ENCODE data around the gene PRPF40B. TPM values are rescaled to one million over a fixed set of nuclear protein-coding genes. Genes with fewer than 3 reads are reported as not detected.
A peak's percentile ranks its signal among the peaks of the same experiment; 100 is the strongest.
"Not testable (repeated sequence)": the region's sequence is repeated elsewhere in the genome, so short reads cannot be mapped to it uniquely, and the experiment has no call there.

The PRPF40B gene
- polyA plus RNA-seq, 4 donors: 18.8 to 36.0 (median 29.8) TPM

DNA sequence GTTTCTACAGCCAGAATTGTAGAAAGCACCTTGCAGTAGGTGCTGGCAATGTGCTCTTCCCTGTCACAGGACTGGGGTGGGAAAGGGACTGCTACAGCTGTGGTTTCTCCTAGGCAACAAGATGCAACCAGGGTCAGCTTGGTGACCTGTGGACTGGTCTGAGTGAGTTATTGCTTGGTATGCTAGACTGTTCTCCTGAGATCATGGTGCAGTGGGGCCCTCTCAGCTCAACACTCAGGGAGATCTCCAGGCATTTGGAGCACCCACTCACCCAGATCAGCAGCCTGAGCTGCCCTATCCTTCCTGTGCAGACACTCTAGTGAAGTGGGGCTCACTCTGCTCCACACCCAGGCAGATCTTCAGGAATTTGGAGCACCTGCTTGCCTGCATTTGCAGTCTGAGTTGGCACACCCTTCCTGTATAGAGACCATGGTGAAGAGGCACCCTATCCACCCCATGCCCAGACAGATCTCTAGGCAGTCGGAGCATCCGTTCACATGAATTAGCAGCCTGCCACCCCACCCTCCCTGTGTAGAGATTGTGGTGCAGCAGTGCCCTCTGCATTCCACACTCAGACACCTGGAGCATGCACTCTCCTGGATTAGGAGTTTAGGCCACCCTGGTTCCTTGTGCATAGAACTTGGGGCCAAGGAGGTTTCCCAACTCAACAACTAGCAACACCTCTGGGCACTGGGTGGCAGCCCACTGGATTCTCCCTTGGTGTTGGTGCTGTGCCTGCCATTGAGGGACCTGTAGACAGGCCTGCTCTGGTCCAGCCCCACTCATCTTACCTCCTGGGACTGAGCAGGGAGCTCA is 14.1 kb upstream of the PRPF40B start:
- no peak for DNase-seq (ENCODE audit: low read depth in 4 of 4, low spot score in 2 of 4)

GRCh38 chr12:49609875-49610154 is 13.5 kb upstream of the PRPF40B start:
- DNase-seq (ENCODE audit: low read depth in 4 of 4, low spot score in 2 of 4): no peak

DNA sequence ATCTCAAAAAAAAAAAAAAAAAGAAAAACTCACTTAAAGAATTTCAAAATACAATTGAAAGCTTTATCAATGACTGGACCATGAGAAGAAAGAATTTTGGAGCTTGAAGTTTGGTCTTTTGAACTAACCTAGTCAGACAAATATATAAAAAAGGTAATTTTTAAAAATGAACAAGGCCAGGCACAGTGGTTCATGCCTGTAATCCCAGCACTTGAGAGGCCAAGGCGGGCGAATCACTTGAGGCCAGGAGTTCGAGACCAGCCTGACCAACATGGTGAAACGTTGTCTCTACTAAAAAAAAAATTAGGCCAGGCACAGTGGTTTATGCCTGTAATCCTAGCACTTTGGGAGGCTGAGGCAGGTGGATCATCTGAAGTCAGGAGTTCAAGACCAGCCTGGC is 12.6 kb upstream of the PRPF40B start:
- DNase-seq (ENCODE audit: low read depth in 4 of 4, low spot score in 2 of 4): not testable (repeated sequence)

- no peak for DNase-seq (ENCODE audit: low read depth in 4 of 4, low spot score in 2 of 4)
Observed at GRCh38 chr12:49612210-49612609, 11.2 kb upstream of the PRPF40B start.

- DNase-seq (ENCODE audit: low read depth in 4 of 4, low spot score in 2 of 4): no peak
Observed at GRCh38 chr12:49615725-49616124, 7.6 kb upstream of the PRPF40B start.

DNA sequence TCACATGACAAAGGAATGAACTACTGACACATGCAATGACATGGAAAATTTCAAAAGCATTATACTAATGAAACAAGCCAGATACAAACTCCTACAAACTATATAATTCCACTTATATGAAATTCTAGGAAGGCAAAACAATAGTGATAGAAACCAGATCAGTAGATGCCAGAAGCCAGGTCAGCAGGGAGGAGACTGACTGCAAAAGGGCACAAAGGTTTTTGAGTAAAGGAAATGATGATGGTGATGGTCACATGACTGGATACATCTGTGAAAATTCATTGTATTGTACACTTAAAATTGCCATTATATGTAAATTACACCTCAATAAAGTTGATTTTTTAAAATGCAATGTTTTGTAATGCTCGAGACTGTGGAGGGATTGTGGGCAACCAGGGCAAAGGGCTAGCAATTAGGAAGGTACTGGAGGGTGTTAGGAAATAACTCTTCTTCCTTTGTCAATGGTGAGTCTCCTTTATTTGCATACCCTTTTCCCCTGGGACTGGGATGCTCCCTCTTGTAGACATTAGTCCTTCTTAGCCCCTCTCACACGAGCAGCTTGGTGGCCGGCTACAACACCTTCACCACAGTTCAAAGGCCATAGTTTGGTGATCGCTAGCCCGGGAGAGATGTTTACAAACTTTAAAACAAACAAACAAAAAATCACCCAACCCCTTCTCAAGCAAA is 6.7 kb upstream of the PRPF40B start:
- no peak for DNase-seq (ENCODE audit: low read depth in 4 of 4, low spot score in 2 of 4)

DNA sequence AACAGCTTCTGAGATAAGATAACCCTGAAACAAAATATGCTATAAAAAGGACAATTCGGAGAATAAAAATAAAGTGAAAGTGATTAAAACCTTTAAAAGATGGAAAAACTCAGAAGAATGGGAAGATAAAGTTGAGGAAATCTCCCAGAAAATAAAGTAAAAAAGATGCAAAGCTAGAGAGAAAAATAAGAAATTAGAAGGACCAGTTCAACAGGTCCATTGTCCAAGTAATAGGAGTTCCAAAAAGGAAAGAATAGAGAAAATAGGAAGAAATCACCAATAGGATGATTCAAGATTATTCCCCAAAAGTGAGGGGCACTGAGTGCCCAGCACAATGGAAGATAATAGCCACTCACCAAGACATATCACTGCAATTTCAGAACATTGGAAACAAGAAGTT is 4.8 kb upstream of the PRPF40B start:
- no peak for DNase-seq (ENCODE audit: low read depth in 4 of 4, low spot score in 2 of 4)

GRCh38 chr12:49619286-49619685 is 4.1 kb upstream of the PRPF40B start:
- DNase-seq (ENCODE audit: low read depth in 4 of 4, low spot score in 2 of 4): no peak

GRCh38 chr12:49621651-49622500 is 1.5 kb upstream of the PRPF40B start:
- no peak for DNase-seq (ENCODE audit: low read depth in 4 of 4, low spot score in 2 of 4)

- peak in 2 of 4 donors; percentile 20 to 28 for DNase-seq (ENCODE audit: low read depth in 4 of 4, low spot score in 2 of 4)
Observed at GRCh38 chr12:49622501-49623141, 740 bp upstream of the PRPF40B start.

DNA sequence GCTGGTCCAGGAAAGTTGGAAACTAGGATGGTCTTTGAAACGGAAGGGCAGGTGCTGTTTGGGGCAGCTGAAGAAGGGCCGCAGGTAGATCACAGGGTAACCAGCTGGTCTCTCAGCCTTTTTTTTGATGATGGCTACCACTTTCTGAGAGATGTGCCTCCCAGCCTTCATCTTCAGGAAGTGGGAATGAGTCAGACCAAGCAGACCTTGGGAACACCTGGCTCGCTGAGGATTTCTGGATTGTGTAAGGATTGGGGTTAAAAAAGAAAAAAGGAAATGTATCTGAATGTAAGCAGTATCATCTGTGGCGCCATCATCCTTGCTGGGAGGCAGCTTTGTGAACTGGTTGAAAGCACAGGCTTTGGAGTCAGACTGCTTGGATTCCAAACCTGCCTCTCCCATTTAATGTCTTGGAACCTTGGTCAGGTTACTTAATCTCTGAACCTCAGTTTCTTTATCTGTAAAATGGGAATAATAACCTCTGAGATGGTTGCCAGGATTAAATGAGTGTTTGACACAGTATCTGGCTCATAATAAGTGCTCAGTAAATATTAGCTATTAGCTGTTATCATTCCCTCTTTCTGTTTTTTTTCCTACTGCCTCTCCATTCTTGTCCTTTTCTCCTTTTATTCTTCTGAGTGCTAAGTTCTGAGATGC is 1.7 kb downstream of the PRPF40B start:
- DNase-seq (ENCODE audit: low read depth in 4 of 4, low spot score in 2 of 4): no peak

- DNase-seq (ENCODE audit: low read depth in 4 of 4, low spot score in 2 of 4): no peak
Observed at GRCh38 chr12:49626169-49626835, 2.9 kb downstream of the PRPF40B start.

DNA sequence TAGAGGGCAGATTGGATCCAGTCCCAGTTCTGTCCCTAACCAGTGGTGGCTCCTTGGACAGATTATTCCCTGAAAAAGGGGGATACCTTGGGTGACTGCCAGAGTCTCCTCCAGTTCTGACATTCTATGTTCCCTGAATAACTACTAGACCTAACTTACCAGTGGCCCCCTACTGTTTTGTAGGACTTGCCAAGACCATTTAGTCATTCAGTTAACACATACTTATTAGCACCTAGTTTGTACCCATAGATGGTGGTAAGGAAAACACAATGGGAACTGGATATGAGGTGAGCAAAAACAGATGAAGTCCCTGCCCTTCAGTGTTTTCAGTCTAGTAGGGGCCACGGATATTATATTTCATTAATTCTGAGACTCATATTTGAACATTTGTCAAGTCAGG is 3.5 kb downstream of the PRPF40B start:
- DNase-seq (ENCODE audit: low read depth in 4 of 4, low spot score in 2 of 4): no peak

DNA sequence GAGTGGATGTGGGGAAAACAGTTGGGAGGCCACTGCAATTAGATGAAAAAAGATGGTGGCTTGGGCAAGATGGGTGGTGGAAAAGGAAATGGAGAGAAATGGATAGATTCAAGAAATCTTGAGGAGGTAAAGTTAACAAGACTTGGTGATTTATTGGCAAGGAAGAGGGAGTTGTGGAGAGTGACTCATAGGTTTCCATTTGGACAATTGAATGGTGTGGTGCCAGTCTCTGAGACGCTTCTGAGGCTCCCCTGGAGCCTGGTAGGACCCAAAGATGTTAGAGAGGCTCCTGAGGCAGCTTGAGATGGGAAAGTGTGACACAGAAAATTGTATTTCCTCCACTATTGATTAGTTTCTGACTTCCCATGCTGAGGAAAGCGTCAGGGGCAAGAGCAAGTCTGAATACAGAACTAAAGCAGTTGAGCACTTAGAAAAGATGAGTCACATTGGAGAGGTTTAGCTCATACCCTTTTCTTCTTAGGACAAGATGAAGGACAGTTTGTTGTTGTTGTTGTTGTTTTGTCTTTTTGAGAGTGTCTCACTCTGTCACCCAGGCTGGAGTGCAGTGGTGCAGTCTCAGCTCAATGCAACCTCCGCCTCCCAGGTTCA is 4.5 kb downstream of the PRPF40B start:
- no peak for DNase-seq (ENCODE audit: low read depth in 4 of 4, low spot score in 2 of 4)

DNA sequence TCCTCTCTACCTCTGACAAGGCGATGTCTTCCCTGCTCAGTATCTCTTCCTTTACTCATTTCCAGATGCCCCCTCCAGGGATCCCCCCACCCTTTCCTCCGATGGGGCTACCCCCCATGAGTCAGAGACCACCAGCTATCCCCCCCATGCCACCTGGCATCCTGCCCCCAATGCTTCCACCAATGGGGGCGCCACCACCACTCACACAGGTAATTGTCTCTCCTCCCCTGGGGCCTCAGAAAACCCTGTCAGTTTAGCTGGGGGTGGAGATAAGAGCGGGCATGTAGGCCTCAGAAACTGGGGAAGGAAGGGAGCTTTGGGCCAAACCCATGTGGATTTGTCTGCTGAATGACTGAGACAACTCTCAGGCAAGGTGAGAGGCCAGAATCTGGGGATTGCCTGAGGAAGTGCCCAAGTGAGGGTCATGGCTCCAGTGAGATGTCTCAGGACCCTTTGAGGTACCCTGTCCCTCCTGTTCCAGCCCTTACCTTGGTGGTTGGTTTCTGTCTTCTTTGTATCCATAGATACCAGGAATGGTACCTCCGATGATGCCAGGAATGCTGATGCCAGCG is 8.1 kb downstream of the PRPF40B start:
- no peak for DNase-seq (ENCODE audit: low read depth in 4 of 4, low spot score in 2 of 4)

- no peak for DNase-seq (ENCODE audit: low read depth in 4 of 4, low spot score in 2 of 4)
Observed at GRCh38 chr12:49632401-49632800, 9.0 kb downstream of the PRPF40B start.

GRCh38 chr12:49632986-49633702 is 9.8 kb downstream of the PRPF40B start:
- no peak for DNase-seq (ENCODE audit: low read depth in 4 of 4, low spot score in 2 of 4)

DNA sequence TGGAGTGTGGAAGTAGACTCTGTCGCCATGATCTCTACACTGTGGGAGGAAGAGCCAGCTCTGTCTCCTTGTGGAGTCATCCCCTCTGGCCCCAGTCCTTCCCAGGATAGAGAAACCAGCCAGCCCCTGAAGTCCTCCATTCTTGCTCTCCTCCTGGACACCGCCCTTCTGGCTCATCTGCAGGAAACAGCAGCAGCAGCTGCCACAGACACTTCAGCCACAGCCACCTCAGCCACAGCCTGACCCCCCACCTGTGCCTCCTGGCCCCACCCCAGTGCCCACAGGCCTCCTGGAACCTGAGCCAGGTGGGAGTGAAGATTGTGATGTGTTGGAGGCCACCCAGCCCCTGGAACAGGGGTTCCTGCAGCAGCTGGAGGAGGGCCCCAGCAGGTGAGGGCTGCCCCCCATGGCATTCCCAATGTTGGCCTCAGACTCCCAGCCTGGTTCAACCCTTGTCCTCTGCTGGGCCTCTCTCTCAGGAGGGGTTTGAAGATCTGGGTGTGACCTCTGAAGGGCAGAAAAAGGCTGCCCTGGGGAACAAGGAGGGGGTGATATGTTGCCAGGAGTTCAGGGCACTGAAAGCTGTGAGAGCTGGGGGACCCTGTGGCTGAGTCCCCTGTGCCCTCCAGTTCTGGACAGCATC is 10.5 kb downstream of the PRPF40B start:
- DNase-seq (ENCODE audit: low read depth in 4 of 4, low spot score in 2 of 4): no peak
